ENCODE data around the gene GPR139. TPM values are rescaled to one million over a fixed set of nuclear protein-coding genes. Genes with fewer than 3 reads are reported as not detected.

GPR139 gene
- polyA plus RNA-seq, 1 of the 3 experiments (the other 2 are of a cell fraction): not detected

GRCh38 chr16:20020083-20020482, 53.6 kb downstream of the GPR139 start (continued):
- TF ChIP-seq, protein P1, sequence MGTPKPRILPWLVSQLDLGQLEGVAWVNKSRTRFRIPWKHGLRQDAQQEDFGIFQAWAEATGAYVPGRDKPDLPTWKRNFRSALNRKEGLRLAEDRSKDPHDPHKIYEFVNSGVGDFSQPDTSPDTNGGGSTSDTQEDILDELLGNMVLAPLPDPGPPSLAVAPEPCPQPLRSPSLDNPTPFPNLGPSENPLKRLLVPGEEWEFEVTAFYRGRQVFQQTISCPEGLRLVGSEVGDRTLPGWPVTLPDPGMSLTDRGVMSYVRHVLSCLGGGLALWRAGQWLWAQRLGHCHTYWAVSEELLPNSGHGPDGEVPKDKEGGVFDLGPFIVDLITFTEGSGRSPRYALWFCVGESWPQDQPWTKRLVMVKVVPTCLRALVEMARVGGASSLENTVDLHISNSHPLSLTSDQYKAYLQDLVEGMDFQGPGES (IDR thresholded peaks at IDR 0.05; ENCODE audit: low read depth, low read length): no peak
- no peak for TF ChIP-seq YY1 (IDR thresholded peaks at IDR 0.05; ENCODE audit: low read depth)
- TF ChIP-seq MXI1 (IDR thresholded peaks at IDR 0.05; ENCODE audit: low read depth, low read length): no peak
- TF ChIP-seq FOSL2 (IDR thresholded peaks at IDR 0.05; ENCODE audit: borderline replicate concordance, low read depth): no peak

DNA sequence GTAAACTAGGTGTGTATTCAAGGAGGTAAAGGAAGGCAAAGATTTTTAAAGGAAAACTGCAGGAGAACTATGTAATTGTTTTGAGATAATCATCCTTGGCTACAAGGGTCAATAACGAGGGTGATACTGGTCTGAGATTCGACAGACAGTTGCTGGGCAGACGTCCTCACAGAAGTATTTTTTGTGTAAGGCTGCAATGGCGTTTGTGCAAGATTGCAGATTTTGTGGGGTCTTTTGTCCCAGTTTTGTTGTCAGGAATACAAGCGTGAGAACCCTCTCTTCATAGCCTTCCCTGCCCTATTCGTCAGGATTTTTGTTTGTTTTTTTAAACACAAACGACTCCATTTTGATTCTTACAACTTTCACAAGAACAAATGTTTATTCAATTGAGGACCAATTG, 57.5 kb downstream of the GPR139 start:
- CTCF ChIA-PET: interaction anchor here (1.0 kb wide), 1 partner anchor 11 kb away, joined by 3 read pairs; no protein-coding TSS in a partner anchor
- Histone ChIP-seq H3K27me3 (ENCODE audit: insufficient read depth) (no peaks in the 10 kb centered on the region), H3K9me3 (no peaks in the 10 kb centered on the region), H3K4me1 (ENCODE audit: control insufficient read depth in 1 of 2, insufficient read depth in 2 of 2, low read depth in 1 of 2, low read length in 1 of 2) (no peaks in the 10 kb centered on the region; a peak in 1 of 4 replicates), H3K79me2 (ENCODE audit: insufficient read depth) (no peaks in the 10 kb centered on the region), H3K4me2 (no peak overlapping the region), H3K27ac (ENCODE audit: low read depth in 2 of 2, low read length in 1 of 2) (no peak overlapping the region; a peak in 1 of 4 replicates), H3K9ac (no peak overlapping the region), H3K4me3 (ENCODE audit: low read depth in 2 of 2, low read length in 1 of 2) (no peak overlapping the region), H2AFZ (ENCODE audit: low read depth) (no peak overlapping the region), H3K9me2 (no peaks in the 10 kb centered on the region), H4K20me1 (ENCODE audit: insufficient read depth) (no peaks in the 10 kb centered on the region), H3K36me3 (replicated peaks in 1 of 2; ENCODE audit: control insufficient read depth in 1 of 2, insufficient read depth in 2 of 2, low read length in 1 of 2) (no peaks in the 10 kb centered on the region), H3F3A (replicated peaks; ENCODE audit: insufficient read depth) (no peaks in the 10 kb centered on the region)
- TF ChIP-seq USF1 (IDR thresholded peaks at IDR 0.05; ENCODE audit: borderline replicate concordance, low read depth) (no peak), FOXJ3 (CRISPR knock-in tag; IDR thresholded peaks at IDR 0.05) (no peak), ZBTB33 (IDR thresholded peaks at IDR 0.05; ENCODE audit: borderline replicate concordance, low read depth) (no peak), TAF1 (IDR thresholded peaks at IDR 0.05; ENCODE audit: borderline replicate concordance, low read depth, low read length) (no peak), FOXM1 (IDR thresholded peaks at IDR 0.05; ENCODE audit: low read depth) (no peak), FOSL2 (IDR thresholded peaks at IDR 0.05; ENCODE audit: borderline replicate concordance, low read depth) (no peak), NFIC (IDR thresholded peaks at IDR 0.05; ENCODE audit: borderline replicate concordance) (no peak), RCOR1 (IDR thresholded peaks at IDR 0.05; ENCODE audit: low read length) (no peak), GATA2 (CRISPR knock-in tag; IDR thresholded peaks at IDR 0.05) (no peak), JUND (IDR thresholded peaks at IDR 0.05) (no peak), ELF1 (IDR thresholded peaks at IDR 0.05) (no peak), SIN3A (IDR thresholded peaks at IDR 0.05; ENCODE audit: borderline replicate concordance, low read depth, low read length) (no peak), TEAD4 (IDR thresholded peaks at IDR 0.05; ENCODE audit: borderline replicate concordance, insufficient read depth) (no peak)
- TF ChIP-seq, protein P1 (IDR thresholded peaks at IDR 0.05; ENCODE audit: low read depth, low read length): no peak
- TF ChIP-seq, protein P2, sequence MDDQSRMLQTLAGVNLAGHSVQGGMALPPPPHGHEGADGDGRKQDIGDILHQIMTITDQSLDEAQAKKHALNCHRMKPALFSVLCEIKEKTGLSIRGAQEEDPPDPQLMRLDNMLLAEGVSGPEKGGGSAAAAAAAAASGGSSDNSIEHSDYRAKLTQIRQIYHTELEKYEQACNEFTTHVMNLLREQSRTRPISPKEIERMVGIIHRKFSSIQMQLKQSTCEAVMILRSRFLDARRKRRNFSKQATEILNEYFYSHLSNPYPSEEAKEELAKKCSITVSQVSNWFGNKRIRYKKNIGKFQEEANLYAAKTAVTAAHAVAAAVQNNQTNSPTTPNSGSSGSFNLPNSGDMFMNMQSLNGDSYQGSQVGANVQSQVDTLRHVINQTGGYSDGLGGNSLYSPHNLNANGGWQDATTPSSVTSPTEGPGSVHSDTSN (IDR thresholded peaks at IDR 0.05): no peak
- POLR2A ChIA-PET: no interaction called here
- DNase-seq: no peak
- 10% methylated on average over 7 of the region's 7 CpGs for WGBS (ENCODE audit: low lambda C conversion rate)
